ENCODE measurements around the gene TMEM18.

Gene TMEM18

DNA sequence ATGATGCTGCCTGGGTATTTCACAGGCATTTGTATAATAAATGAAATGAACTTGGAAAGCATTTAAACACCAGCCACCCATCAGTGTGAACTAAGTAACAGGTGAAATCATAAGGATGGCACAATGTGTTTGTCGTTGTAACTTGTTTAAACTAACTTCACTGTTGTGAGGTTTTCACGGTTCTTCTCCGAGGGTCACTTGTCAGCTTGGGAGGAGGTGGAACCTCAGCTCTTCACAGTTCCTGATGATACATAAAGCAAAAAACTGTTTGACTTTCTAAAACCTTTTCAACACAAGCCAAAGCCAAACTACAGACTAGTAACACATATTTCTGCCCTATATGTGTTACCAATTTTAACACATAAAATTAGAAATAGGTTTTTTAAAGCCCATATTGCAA, 13.1 kb downstream of the TMEM18 start:
- Histone ChIP-seq H3K27ac (ENCODE audit: low read depth, low read length) (no peak overlapping the region), H3K4me1 (ENCODE audit: control insufficient read depth, insufficient read depth, low read length, unreplicated experiment) (no peaks in the 10 kb centered on the region), H3K27me3 (ENCODE audit: insufficient read depth, low read length) (peaks cover 22% of the 10 kb centered on the region), H3K4me3 (ENCODE audit: low read depth, low read length) (no peak overlapping the region), H2AFZ (ENCODE audit: low read length, unreplicated experiment) (no peak overlapping the region), H3K79me2 (ENCODE audit: control insufficient read depth, insufficient read depth, low read length, unreplicated experiment) (no peaks in the 10 kb centered on the region), H3K36me3 (ENCODE audit: insufficient read depth, low read length) (peaks cover 20% of the 10 kb centered on the region; the same call in 1 of the 2 replicates)

GRCh38 chr2:663221-663620, 14.0 kb downstream of the TMEM18 start:
- peaks cover 22% of the 10 kb centered on the region for H3K27me3 ChIP-seq (ENCODE audit: insufficient read depth, low read length)
- no peaks in the 10 kb centered on the region for H3K4me1 ChIP-seq (ENCODE audit: control insufficient read depth, insufficient read depth, low read length, unreplicated experiment)

DNA sequence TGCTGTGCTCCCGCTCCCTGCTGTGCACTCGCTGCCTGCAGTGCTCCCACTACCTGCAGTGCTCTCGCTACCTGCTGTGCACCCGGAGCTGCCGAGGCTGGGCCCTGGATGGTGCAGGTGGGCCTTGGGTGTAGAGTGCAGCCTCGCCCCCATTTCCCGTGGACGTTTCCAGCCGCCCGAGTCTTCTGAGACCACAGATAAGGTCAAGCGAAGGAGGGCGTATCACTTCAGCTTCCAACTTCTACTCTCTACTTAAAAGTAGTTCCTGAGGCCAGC, 15.9 kb downstream of the TMEM18 start:
- Histone ChIP-seq H3K36me3 (ENCODE audit: insufficient read depth, low read length) (peaks cover 14% of the 10 kb centered on the region; the same call in 1 of the 2 replicates), H3K4me1 (ENCODE audit: control insufficient read depth, insufficient read depth, low read length, unreplicated experiment) (no peaks in the 10 kb centered on the region), H3K27ac (ENCODE audit: low read depth, low read length) (no peak overlapping the region), H3K4me3 (ENCODE audit: low read depth, low read length) (no peak overlapping the region), H3K79me2 (ENCODE audit: control insufficient read depth, insufficient read depth, low read length, unreplicated experiment) (no peaks in the 10 kb centered on the region), H2AFZ (ENCODE audit: low read length, unreplicated experiment) (no peak overlapping the region), H3K27me3 (ENCODE audit: insufficient read depth, low read length) (peaks cover 28% of the 10 kb centered on the region)

More at GRCh38 chr2:663221-663620, 14.0 kb downstream of the TMEM18 start:
- no peak overlapping the region for H3K27ac ChIP-seq (ENCODE audit: low read depth, low read length)
- H3K36me3 ChIP-seq (ENCODE audit: insufficient read depth, low read length) = peaks cover 20% of the 10 kb centered on the region; the same call in 1 of the 2 replicates
- no peak overlapping the region for H3K4me3 ChIP-seq (ENCODE audit: low read depth, low read length)
- no peak overlapping the region for H2AFZ ChIP-seq (ENCODE audit: low read length, unreplicated experiment)
- H3K79me2 ChIP-seq (ENCODE audit: control insufficient read depth, insufficient read depth, low read length, unreplicated experiment) = no peaks in the 10 kb centered on the region

DNA sequence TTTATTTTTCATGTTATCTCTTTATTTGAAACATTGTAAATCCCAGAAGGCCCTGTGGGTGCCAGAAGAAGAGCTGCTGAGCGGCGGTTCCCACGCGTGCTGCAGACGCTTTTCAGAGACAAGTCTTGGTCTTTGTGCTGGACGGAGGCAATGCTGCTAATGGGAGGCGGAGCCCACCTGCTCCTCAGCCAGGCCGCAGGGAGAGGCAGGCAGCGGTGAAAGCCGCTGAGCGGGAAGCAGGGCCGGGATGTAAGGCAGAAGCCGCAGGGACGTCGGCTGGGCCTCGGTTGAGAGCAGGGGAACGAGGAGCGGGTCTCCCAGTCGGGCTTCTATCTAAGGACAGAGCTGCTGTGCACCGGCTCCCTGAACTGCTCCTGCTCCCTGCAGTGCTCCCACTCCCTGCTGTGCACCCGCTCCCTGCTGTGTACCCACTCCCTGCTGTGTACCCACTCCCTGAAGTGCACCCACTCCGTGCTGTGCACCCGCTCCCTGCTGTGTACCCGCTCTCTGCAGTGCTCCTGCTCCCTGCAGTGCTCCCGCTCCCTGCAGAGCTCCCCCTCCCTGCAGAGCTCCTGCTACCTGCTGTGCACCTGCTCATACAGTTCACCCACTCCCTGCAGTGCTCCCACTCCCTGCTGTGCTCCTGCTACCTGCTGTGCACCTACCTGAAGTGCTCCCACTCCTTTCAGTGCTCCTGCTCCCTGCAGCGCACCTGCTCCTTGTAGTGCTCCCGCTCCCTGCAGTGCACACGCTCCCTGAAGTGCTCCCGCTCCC, 16.4 kb downstream of the TMEM18 start:
- Histone ChIP-seq H3K79me2 (ENCODE audit: control insufficient read depth, insufficient read depth, low read length, unreplicated experiment) (no peaks in the 10 kb centered on the region), H3K4me1 (ENCODE audit: control insufficient read depth, insufficient read depth, low read length, unreplicated experiment) (no peaks in the 10 kb centered on the region), H3K4me3 (ENCODE audit: low read depth, low read length) (no peak overlapping the region), H3K27me3 (ENCODE audit: insufficient read depth, low read length) (peaks cover 28% of the 10 kb centered on the region), H3K36me3 (ENCODE audit: insufficient read depth, low read length) (peaks cover 9% of the 10 kb centered on the region; the same call in 1 of the 2 replicates), H2AFZ (ENCODE audit: low read length, unreplicated experiment) (no peak overlapping the region), H3K27ac (ENCODE audit: low read depth, low read length) (no peak overlapping the region)

DNA sequence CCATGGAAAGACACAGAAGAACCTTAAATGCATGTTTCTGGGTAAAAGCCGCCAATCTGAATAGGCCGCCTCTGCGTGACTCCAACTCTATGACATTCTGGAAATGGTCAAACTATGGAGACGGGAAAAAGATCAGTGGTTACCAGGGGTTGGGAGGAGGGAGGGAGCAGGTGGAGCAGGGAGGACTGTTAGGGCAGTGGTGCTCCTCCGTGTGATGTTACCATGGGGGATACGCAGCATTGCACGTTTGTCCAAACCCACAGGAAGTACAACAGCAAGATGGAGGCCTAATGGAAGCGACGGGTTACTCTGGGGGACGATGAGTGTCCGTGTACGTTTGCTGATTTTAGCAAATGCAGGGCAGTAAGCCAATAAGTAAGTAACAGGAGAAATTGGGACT, 17.2 kb downstream of the TMEM18 start:
- no peaks in the 10 kb centered on the region for H3K4me1 ChIP-seq (ENCODE audit: control insufficient read depth, insufficient read depth, low read length, unreplicated experiment)
- peaks cover 28% of the 10 kb centered on the region for H3K27me3 ChIP-seq (ENCODE audit: insufficient read depth, low read length)
- H2AFZ ChIP-seq (ENCODE audit: low read length, unreplicated experiment) = no peak overlapping the region
- H3K4me3 ChIP-seq (ENCODE audit: low read depth, low read length) = no peak overlapping the region
- no peak overlapping the region for H3K27ac ChIP-seq (ENCODE audit: low read depth, low read length)
- peaks cover 3% of the 10 kb centered on the region; the same call in 1 of the 2 replicates for H3K36me3 ChIP-seq (ENCODE audit: insufficient read depth, low read length)
- no peaks in the 10 kb centered on the region for H3K79me2 ChIP-seq (ENCODE audit: control insufficient read depth, insufficient read depth, low read length, unreplicated experiment)

DNA sequence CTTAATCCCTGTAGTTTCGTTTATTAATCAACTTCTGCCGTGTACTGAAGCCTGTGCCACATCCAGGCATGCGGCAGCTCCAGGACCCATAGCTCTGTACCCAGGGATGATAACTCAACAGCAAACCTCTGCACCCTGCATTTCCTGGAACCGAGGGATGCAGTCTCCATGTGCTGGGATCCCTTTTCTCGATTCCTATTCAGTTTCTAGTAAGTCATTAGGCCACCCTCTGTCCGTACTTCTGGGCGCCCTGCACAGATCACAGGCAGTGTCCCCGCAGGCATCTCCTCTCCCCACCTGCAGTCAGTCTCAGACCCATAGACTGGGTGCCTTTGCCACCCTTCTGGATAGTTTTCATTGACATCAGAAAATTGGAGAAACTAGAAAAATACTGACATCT, 18.8 kb downstream of the TMEM18 start:
- Histone ChIP-seq H3K4me1 (ENCODE audit: control insufficient read depth, insufficient read depth, low read length, unreplicated experiment) (no peaks in the 10 kb centered on the region), H3K79me2 (ENCODE audit: control insufficient read depth, insufficient read depth, low read length, unreplicated experiment) (no peaks in the 10 kb centered on the region), H2AFZ (ENCODE audit: low read length, unreplicated experiment) (no peak overlapping the region), H3K27ac (ENCODE audit: low read depth, low read length) (no peak overlapping the region), H3K4me3 (ENCODE audit: low read depth, low read length) (no peak overlapping the region), H3K36me3 (ENCODE audit: insufficient read depth, low read length) (no peaks in the 10 kb centered on the region), H3K27me3 (ENCODE audit: insufficient read depth, low read length) (peaks cover 28% of the 10 kb centered on the region)

- Histone ChIP-seq H3K4me3 (ENCODE audit: low read depth, low read length) (no peak overlapping the region), H2AFZ (ENCODE audit: low read length, unreplicated experiment) (no peak overlapping the region), H3K27me3 (ENCODE audit: insufficient read depth, low read length) (peaks cover 28% of the 10 kb centered on the region), H3K4me1 (ENCODE audit: control insufficient read depth, insufficient read depth, low read length, unreplicated experiment) (no peaks in the 10 kb centered on the region), H3K79me2 (ENCODE audit: control insufficient read depth, insufficient read depth, low read length, unreplicated experiment) (no peaks in the 10 kb centered on the region), H3K36me3 (ENCODE audit: insufficient read depth, low read length) (no peaks in the 10 kb centered on the region), H3K27ac (ENCODE audit: low read depth, low read length) (no peak overlapping the region)
Observed at GRCh38 chr2:657766-658165, 19.4 kb downstream of the TMEM18 start.

- no peak overlapping the region for H3K4me3 ChIP-seq (ENCODE audit: low read depth, low read length)
- H3K79me2 ChIP-seq (ENCODE audit: control insufficient read depth, insufficient read depth, low read length, unreplicated experiment) = no peaks in the 10 kb centered on the region
- no peaks in the 10 kb centered on the region for H3K4me1 ChIP-seq (ENCODE audit: control insufficient read depth, insufficient read depth, low read length, unreplicated experiment)
- H3K36me3 ChIP-seq (ENCODE audit: insufficient read depth, low read length) = no peaks in the 10 kb centered on the region
- H2AFZ ChIP-seq (ENCODE audit: low read length, unreplicated experiment) = no peak overlapping the region
- H3K27me3 ChIP-seq (ENCODE audit: insufficient read depth, low read length) = peaks cover 28% of the 10 kb centered on the region
- no peak overlapping the region for H3K27ac ChIP-seq (ENCODE audit: low read depth, low read length)
Observed at GRCh38 chr2:656676-657075, 20.5 kb downstream of the TMEM18 start.

DNA sequence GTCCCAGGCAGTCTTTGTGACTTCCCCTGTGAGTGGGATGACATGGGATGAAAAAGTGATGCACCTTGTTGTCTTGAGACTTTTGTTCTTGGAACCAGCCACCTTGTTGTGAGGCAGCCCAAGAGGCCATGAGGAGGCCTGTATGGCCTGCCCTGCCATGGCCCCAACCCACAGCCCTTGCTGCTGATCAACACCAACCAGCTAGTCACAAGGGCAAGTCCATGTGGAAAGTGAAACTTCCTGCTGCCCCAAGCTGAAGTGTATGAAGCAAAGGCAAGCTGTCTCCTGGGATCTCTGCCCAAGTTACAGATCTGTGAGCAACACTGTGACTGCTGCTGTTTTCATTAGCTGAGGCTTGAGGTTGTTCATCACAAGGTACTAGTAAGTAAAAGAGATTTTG, 21.6 kb downstream of the TMEM18 start:
- Histone ChIP-seq H2AFZ (ENCODE audit: low read length, unreplicated experiment) (no peak overlapping the region), H3K79me2 (ENCODE audit: control insufficient read depth, insufficient read depth, low read length, unreplicated experiment) (no peaks in the 10 kb centered on the region), H3K36me3 (ENCODE audit: insufficient read depth, low read length) (no peaks in the 10 kb centered on the region), H3K4me1 (ENCODE audit: control insufficient read depth, insufficient read depth, low read length, unreplicated experiment) (no peaks in the 10 kb centered on the region), H3K4me3 (ENCODE audit: low read depth, low read length) (no peak overlapping the region), H3K27me3 (ENCODE audit: insufficient read depth, low read length) (peaks cover 21% of the 10 kb centered on the region), H3K27ac (ENCODE audit: low read depth, low read length) (no peak overlapping the region)

- no peak overlapping the region for H3K4me3 ChIP-seq (ENCODE audit: low read depth, low read length)
- no peaks in the 10 kb centered on the region for H3K4me1 ChIP-seq (ENCODE audit: control insufficient read depth, insufficient read depth, low read length, unreplicated experiment)
- peaks cover 14% of the 10 kb centered on the region for H3K27me3 ChIP-seq (ENCODE audit: insufficient read depth, low read length)
- no peaks in the 10 kb centered on the region for H3K36me3 ChIP-seq (ENCODE audit: insufficient read depth, low read length)
- no peak overlapping the region for H2AFZ ChIP-seq (ENCODE audit: low read length, unreplicated experiment)
- H3K27ac ChIP-seq (ENCODE audit: low read depth, low read length) = no peak overlapping the region
- no peaks in the 10 kb centered on the region for H3K79me2 ChIP-seq (ENCODE audit: control insufficient read depth, insufficient read depth, low read length, unreplicated experiment)
Observed at GRCh38 chr2:654896-655295, 22.3 kb downstream of the TMEM18 start.

- no peaks in the 10 kb centered on the region for H3K36me3 ChIP-seq (ENCODE audit: insufficient read depth, low read length)
- H3K4me3 ChIP-seq (ENCODE audit: low read depth, low read length) = no peak overlapping the region
- no peak overlapping the region for H3K27ac ChIP-seq (ENCODE audit: low read depth, low read length)
- H2AFZ ChIP-seq (ENCODE audit: low read length, unreplicated experiment) = no peak overlapping the region
- H3K27me3 ChIP-seq (ENCODE audit: insufficient read depth, low read length) = peaks cover 5% of the 10 kb centered on the region; the same call in 1 of the 2 replicates
- H3K4me1 ChIP-seq (ENCODE audit: control insufficient read depth, insufficient read depth, low read length, unreplicated experiment) = no peaks in the 10 kb centered on the region
- H3K79me2 ChIP-seq (ENCODE audit: control insufficient read depth, insufficient read depth, low read length, unreplicated experiment) = no peaks in the 10 kb centered on the region
Observed at GRCh38 chr2:653645-654425, 23.4 kb downstream of the TMEM18 start.

Data from ACC112 (cell line).